ENCODE data around the gene GARNL3. TPM values are rescaled to one million over a fixed set of nuclear protein-coding genes. Genes with fewer than 3 reads are reported as not detected.

Gene GARNL3
- total and polyA plus RNA-seq, 2 of the 13 experiments (the other 11 are each of a cell fraction or from before 2014, with no cell fraction given): 3.9 to 11.0 TPM

- peaks cover 26% of the 10 kb centered on the region for H3K4me1 ChIP-seq (ENCODE audit: insufficient read depth, low read length)
- H2AFZ ChIP-seq (ENCODE audit: low read length): no peak overlapping the region
- no peak overlapping the region for H3K27ac ChIP-seq (ENCODE audit: extremely low read length, insufficient read depth, low read length)
- no peaks in the 10 kb centered on the region for H4K20me1 ChIP-seq (ENCODE audit: insufficient read depth, low read length)
- H3K9ac ChIP-seq (ENCODE audit: insufficient read depth, low read depth, low read length): no peak overlapping the region
- ChIA-PET CTCF (ENCODE audit: low intra/inter-chr PET ratio, low total read pairs) (no interaction called here), POLR2A (interaction anchor here (1.0 kb wide), 1 partner anchor 175 kb away, joined by 3 read pairs; the partner anchor contains the start of gene SLC2A8)
- ATAC-seq: no peak
- H3K4me3 ChIP-seq (replicated peaks in 1 of 3; ENCODE audit: insufficient read depth in 1 of 3, low read depth in 2 of 3, low read length in 3 of 3): no peak overlapping the region
- no peak for FAIRE-seq
- no TSS peak for BruUV-seq (replicated peaks)
- H3K79me2 ChIP-seq (ENCODE audit: insufficient read depth, low read length): no peaks in the 10 kb centered on the region
- peaks cover 0 to 4% of the 10 kb centered on the region in 2 experiments; a peak in 2 of 5 replicates for H3K27me3 ChIP-seq (ENCODE audit: control insufficient read depth in 1 of 2, insufficient read depth in 2 of 2, low read length in 2 of 2)
- no peaks in the 10 kb centered on the region for H3K9me3 ChIP-seq (ENCODE audit: low read length)
- H3K4me2 ChIP-seq (ENCODE audit: low read depth, low read length): no peak overlapping the region
- DNase-seq (ENCODE audit: low spot score): no peak
- in situ Hi-C loops (cut with HindIII; ENCODE audit: extremely low pct_ligation_motif_present, low pct_unique_long_range_greater_than_20kb): no loop called here
- intact Hi-C loops (cut with micrococcal nuclease; ENCODE audit: unreplicated experiment): no loop called here
- WGBS (ENCODE audit: low lambda C conversion rate): 57% methylated on average over 2 of the region's 2 CpGs
- TF ChIP-seq MTF2 (CRISPR knock-in tag; IDR thresholded peaks at IDR 0.05; ENCODE audit: borderline replicate concordance): no peak
- no peaks in the 10 kb centered on the region for H3K36me3 ChIP-seq (replicated peaks in 1 of 2; ENCODE audit: control insufficient read depth in 1 of 2, insufficient read depth in 2 of 2, low read length in 2 of 2)
Observed at GRCh38 chr9:127221695-127222094, 42.9 kb upstream of the GARNL3 start.

GRCh38 chr9:127222388-127223095, 42.0 kb upstream of the GARNL3 start:
- no peak overlapping the region for H2AFZ ChIP-seq (ENCODE audit: low read length)
- no peaks in the 10 kb centered on the region for H3K9me3 ChIP-seq (ENCODE audit: low read length)
- ATAC-seq (no peak), FAIRE-seq (no peak), DNase-seq (ENCODE audit: low spot score) (no peak)
- peaks cover 27% of the 10 kb centered on the region for H3K4me1 ChIP-seq (ENCODE audit: insufficient read depth, low read length)
- H3K27ac ChIP-seq (ENCODE audit: extremely low read length, insufficient read depth, low read length): no peak overlapping the region
- no peak overlapping the region for H3K9ac ChIP-seq (ENCODE audit: insufficient read depth, low read depth, low read length)
- H3K79me2 ChIP-seq (ENCODE audit: insufficient read depth, low read length): no peaks in the 10 kb centered on the region
- H4K20me1 ChIP-seq (ENCODE audit: insufficient read depth, low read length): no peaks in the 10 kb centered on the region
- BruUV-seq (replicated peaks): no TSS peak
- no peak overlapping the region for H3K4me3 ChIP-seq (replicated peaks in 1 of 3; ENCODE audit: insufficient read depth in 1 of 3, low read depth in 2 of 3, low read length in 3 of 3)
- in situ Hi-C loops (cut with HindIII; ENCODE audit: extremely low pct_ligation_motif_present, low pct_unique_long_range_greater_than_20kb) (no loop called here), intact Hi-C loops (cut with micrococcal nuclease; ENCODE audit: unreplicated experiment) (no loop called here)
- ChIA-PET POLR2A (interaction anchor here (1.0 kb wide), 1 partner anchor 174 kb away, joined by 3 read pairs; the partner anchor contains the start of gene SLC2A8), CTCF (ENCODE audit: low intra/inter-chr PET ratio, low total read pairs) (no interaction called here)
- 52% methylated on average over 15 of the region's 15 CpGs for WGBS (ENCODE audit: low lambda C conversion rate)
- peaks cover 0 to 4% of the 10 kb centered on the region in 2 experiments; a peak in 2 of 5 replicates for H3K27me3 ChIP-seq (ENCODE audit: control insufficient read depth in 1 of 2, insufficient read depth in 2 of 2, low read length in 2 of 2)
- H3K4me2 ChIP-seq (ENCODE audit: low read depth, low read length): no peak overlapping the region
- H3K36me3 ChIP-seq (replicated peaks in 1 of 2; ENCODE audit: control insufficient read depth in 1 of 2, insufficient read depth in 2 of 2, low read length in 2 of 2): no peaks in the 10 kb centered on the region
- TF ChIP-seq ZNF136 (CRISPR knock-in tag; IDR thresholded peaks at IDR 0.05; ENCODE audit: low read depth) (no peak), ZNF530 (CRISPR knock-in tag; IDR thresholded peaks at IDR 0.05; ENCODE audit: low read depth) (no peak), ZNF33B (CRISPR knock-in tag; IDR thresholded peaks at IDR 0.05) (no peak), SP5 (CRISPR knock-in tag; IDR thresholded peaks at IDR 0.05; ENCODE audit: borderline replicate concordance, low read depth) (no peak), TRAFD1 (CRISPR knock-in tag; IDR thresholded peaks at IDR 0.05; ENCODE audit: borderline replicate concordance) (no peak), NKX3-1 (CRISPR knock-in tag; IDR thresholded peaks at IDR 0.05) (no peak), SSRP1 (CRISPR knock-in tag; IDR thresholded peaks at IDR 0.05) (no peak), ZEB1 (IDR thresholded peaks at IDR 0.05; ENCODE audit: insufficient replicate concordance, low read depth) (no peak), SRSF9 (IDR thresholded peaks at IDR 0.05; ENCODE audit: borderline replicate concordance, insufficient read depth, low read depth, low read length, poor library complexity, severe bottlenecking) (no peak), ZNF30 (CRISPR knock-in tag; IDR thresholded peaks at IDR 0.05) (no peak), ZNF605 (CRISPR knock-in tag; IDR thresholded peaks at IDR 0.05) (no peak)
